Left colon (tissue), 2 donors: ENCODE measurements around the gene GPR63. TPM values are rescaled to one million over a fixed set of nuclear protein-coding genes. Genes with fewer than 3 reads are reported as not detected.
A peak's percentile ranks its signal among the peaks of the same experiment; 100 is the strongest.

Experiments
- ATAC-seq: fragments of 200-7000 bp; cut with Tn5 transposase; one replicate; pipeline ENCODE4 v1.9.1; 2020; ENCODE audit warnings: mild to moderate bottlenecking, moderate library complexity
- DNase-seq, 2 donors: peaks; one replicate each; pipeline ENCODE4 v3.0.0-alpha.2; 2020
- intact Hi-C, 2 donors: fragments of 100-400 bp; cut with DNase I in 1 of 2; cut with micrococcal nuclease in 1 of 2; formaldehyde crosslinking; loops; one replicate each; pipeline versions ENCODE4 v1.11.2 to v1.14.0; 2022; cut with DNase I, micrococcal nuclease
- total RNA-seq, 2 donors: library from RNA; stranded (reverse); fragmentation: NEBNext Ultra II Directional; extraction: Animal tissue kit (Norgen Biotek cat#: 25700); gene quantifications; one replicate each; pipeline ENCODE4 v1.2.1, GENCODE V29; 2021
- donor health status: DM: no; HTN: no; CAD: no.
- donor health status: DM: yes; HTN: yes; CAD: no.

Gene GPR63
- total RNA-seq, 2 donors from 2014 or later, result 1.1 to 1.8 TPM

DNA sequence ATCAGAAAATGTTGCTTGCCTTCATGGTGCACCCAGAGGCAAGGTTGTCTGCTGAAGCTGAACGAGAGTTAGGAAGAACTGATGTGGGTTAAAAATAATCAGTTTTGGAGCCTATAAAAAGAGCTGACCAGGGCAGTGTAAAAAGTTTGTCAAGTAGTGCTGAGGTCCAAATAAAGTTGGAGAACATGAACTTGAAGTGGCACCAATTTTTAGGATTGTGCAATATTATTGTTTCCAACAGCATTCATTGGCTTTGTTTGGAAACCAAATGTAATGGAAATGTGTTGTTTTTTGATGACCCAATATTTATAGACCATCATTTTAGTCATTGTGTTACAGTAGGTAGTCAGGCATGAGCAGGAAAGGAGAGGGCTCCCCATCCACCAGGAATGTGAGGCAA is 55.7 kb downstream of the GPR63 start:
- intact Hi-C loops, result no loop called here
- no peak for ATAC-seq
- no peak for DNase-seq

DNA sequence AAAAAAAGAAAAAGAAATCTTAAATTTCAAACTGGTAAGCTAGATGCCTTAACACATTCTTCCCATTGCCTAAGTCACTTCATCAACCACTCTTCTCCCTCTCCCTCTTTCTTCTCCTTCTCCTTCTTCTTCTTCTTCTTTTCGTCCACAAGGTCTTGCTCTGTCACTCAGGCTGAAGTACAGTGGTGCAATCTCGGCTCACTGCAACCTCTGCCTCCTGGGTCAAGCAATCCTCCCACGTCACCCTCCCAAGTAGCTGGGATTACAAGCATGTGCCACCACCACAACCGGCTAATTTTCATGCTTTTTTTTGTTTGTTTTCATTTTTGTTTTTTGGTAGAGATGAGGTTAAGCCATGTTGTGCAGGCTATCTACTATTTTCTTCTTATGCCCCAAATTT is 60.2 kb downstream of the GPR63 start:
- DNase-seq, result no peak
- intact Hi-C loops, result no loop called here
- ATAC-seq, result no peak

DNA sequence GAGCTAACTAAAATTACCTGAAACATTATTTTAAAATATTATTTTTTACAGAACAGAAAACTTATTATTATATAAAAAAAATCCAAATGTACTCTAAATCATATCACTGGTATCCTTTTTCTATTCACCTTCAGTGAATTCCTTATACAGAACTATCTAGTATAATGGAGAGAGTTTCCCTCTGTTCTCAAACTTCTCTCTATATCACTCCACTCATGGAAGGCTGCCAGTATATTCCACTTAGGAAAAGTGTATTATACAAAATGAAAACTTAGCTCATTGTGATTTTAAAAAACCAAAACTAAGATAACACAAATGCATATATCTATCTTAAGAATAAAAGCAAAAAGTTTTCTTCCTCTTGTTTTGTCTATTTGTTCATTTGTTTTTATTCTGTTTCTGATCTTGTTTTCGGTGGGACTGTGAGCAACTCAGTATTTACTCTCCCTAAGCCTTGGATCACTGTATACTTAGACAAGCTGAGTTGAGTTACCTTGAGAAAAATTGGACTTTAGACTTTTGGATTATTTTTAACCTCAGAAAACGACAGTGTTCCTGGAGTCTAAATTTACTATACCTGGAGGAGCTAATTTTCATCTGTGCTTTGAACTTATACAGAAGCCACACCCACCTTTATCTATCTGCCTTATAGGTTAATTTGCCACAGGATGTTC is 61.4 kb downstream of the GPR63 start:
- intact Hi-C loops, result no loop called here
- DNase-seq (no peak), ATAC-seq (peak; percentile 37)

DNA sequence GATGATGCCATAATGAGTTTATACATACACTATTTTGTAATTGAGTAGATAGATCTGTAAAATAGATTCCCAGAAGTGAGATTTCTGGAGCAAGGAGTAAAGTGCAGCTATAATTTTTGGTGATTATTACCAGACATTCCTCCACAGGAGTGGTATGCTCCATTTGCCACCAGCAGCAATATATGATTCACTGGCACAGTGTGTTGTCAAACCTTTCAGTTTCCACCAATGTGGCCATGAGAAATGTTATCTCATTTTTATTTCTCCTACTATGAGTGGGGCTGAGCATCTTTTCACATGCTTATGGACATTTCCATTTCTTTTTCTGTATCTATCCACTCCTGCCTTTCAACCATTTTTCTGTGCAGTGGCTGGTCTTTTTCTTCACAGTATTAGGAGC is 70.5 kb downstream of the GPR63 start:
- DNase-seq (no peak), ATAC-seq (no peak)
- intact Hi-C loops, result no loop called here

DNA sequence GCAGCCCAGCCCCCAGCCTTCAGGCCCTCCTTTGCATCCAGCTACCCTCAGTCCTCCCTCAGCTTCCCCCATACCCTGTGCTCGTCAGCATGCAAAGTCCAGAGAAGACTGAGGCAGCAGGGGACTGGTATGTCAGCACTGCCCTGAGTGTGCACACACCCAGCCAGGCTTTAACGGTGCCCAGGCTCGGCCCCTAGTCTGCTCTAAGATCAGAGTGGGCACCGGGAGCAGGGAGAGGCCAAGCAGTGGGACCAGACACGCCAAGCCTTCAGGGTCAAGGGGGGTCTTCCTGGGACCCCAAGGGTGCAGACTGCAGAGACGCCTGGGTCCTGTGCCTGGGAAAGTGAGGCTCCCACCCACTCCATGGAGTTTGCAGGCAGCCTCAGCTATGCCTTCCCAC is 74.7 kb downstream of the GPR63 start:
- intact Hi-C loops, result no loop called here
- no peak for ATAC-seq
- DNase-seq, result no peak

DNA sequence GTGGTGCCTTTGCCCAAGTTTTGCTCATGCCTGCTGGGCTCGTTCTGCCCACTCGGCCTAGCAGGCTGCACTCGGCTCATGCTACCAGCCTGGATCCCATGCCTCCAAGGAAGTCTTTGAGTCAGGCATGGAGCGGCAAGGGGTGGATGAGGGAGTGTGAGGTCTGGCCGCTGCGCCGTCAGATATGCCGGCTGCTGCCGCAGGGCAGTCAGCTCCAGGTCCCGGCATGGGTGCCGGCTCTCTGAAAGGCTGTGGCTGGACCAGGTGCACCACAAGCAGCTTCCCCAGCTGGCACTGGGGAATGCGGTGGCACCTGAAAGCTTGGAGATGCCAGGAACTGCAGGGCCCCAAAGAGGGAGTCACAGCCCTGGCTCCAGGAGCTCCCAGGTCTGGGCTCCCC is 75.5 kb downstream of the GPR63 start:
- intact Hi-C loops, result no loop called here
- no peak for DNase-seq
- ATAC-seq, result no peak

- no peak for DNase-seq
- intact Hi-C loops, result no loop called here
These were observed 77.1 kb downstream of the GPR63 start for GRCh38 chr6:96760153-96760687.

GRCh38 chr6:96755096-96755495 is 82.2 kb downstream of the GPR63 start:
- intact Hi-C loops, result no loop called here
- DNase-seq (no peak), ATAC-seq (no peak)

More at GRCh38 chr6:96760153-96760687, 77.1 kb downstream of the GPR63 start:
- ATAC-seq, result no peak

DNA sequence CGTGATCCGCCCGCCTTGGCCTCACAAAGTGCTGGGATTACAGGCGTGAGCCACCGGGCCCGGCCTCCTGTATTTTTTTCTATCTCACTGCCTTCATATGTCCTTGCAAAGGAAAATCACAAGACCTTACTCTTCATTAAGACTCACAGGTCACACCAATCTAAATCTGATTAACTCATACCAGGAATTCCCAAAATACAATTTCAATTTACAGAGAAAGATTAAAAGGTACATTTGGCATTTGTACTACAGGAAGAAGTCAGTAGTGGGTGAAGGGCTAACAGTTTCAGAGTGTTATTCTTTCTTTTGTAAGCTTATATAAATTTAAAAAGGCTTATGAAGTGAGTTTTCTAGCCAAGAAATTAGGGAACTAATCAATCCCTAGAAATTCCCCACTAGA is 87.4 kb downstream of the GPR63 start:
- DNase-seq (no peak), ATAC-seq (no peak)
- intact Hi-C loops, result no loop called here

Other genes starting within 250 kb of the GPR63 start
- gene NDUFAF4, start 60.4 kb upstream of the GPR63 start, total RNA-seq, result 10 to 100 TPM; 41.3 to 43.3 TPM
- gene KLHL32, start 87.3 kb upstream of the GPR63 start, total RNA-seq, result 1 to 10 TPM; 2.7 to 3.0 TPM